Stimulated activated naive CD8-positive, alpha-beta T cell treated with anti-CD3 and anti-CD28 coated beads, Interleukin-15, Interleukin-2, amounts not matched to agents 100 ng/mL and 50 ng/mL, for 24 hours (primary cell): ENCODE results near the gene KIAA0319L.

Experiments used
- H3K27ac Mint-ChIP-seq: one replicate; pipeline ENCODE4 v1.8.0; 2021; ENCODE audit warnings: mild to moderate bottlenecking, mixed read lengths
- H3K27me3 Mint-ChIP-seq: one replicate; pipeline ENCODE4 v1.8.0; 2021; ENCODE audit warnings: mixed read lengths
- H3K36me3 Mint-ChIP-seq: one replicate; pipeline ENCODE4 v1.8.0; 2021; ENCODE audit warnings: low read depth, mixed read lengths
- H3K4me1 Mint-ChIP-seq: one replicate; pipeline ENCODE4 v1.8.0; 2021; ENCODE audit warnings: low read depth, mixed read lengths
- H3K4me3 Mint-ChIP-seq: one replicate; pipeline ENCODE4 v1.8.0; 2021; ENCODE audit warnings: mild to moderate bottlenecking, mixed read lengths
- H3K9me3 Mint-ChIP-seq: one replicate; pipeline ENCODE4 v1.8.0; 2021; ENCODE audit warnings: mixed read lengths

The KIAA0319L gene

DNA sequence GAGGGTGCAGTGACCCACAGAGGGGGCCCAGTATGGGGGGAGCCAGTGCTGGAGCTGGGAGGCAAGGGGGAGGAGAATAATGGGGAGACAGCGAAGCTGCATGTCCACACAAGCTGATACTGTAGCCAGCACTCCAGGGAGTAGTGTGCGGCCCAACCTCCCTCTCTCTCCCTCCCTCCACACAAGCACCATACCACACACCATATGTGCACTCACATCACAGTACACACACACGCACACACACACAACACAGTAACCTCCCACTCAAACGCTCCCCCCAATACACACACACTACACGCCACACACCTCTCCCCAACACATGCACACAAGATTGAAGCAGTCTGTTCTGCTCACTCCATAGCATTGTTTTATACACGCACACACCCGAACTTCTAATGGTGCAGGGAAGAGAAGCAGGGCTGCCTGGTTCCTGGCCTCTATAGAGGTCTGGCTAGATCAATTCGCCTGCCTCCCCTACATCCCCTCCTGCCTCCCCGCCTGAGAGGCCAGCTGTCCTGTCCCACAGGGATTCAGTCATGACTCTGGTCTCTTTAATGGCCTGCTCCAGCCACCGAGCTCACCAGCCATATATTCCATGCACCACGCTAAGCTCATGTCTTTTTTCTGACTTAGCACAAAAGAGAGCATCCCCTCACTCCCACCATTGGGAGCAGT lies 4.2 kb upstream of the KIAA0319L start:
- Mint-ChIP-seq H3K4me3 (no peak overlapping the region), H3K27me3 (no peaks in the 10 kb centered on the region), H3K9me3 (no peaks in the 10 kb centered on the region), H3K27ac (no peak overlapping the region), H3K4me1 (peaks cover 29% of the 10 kb centered on the region), H3K36me3 (peaks cover 13% of the 10 kb centered on the region)

DNA sequence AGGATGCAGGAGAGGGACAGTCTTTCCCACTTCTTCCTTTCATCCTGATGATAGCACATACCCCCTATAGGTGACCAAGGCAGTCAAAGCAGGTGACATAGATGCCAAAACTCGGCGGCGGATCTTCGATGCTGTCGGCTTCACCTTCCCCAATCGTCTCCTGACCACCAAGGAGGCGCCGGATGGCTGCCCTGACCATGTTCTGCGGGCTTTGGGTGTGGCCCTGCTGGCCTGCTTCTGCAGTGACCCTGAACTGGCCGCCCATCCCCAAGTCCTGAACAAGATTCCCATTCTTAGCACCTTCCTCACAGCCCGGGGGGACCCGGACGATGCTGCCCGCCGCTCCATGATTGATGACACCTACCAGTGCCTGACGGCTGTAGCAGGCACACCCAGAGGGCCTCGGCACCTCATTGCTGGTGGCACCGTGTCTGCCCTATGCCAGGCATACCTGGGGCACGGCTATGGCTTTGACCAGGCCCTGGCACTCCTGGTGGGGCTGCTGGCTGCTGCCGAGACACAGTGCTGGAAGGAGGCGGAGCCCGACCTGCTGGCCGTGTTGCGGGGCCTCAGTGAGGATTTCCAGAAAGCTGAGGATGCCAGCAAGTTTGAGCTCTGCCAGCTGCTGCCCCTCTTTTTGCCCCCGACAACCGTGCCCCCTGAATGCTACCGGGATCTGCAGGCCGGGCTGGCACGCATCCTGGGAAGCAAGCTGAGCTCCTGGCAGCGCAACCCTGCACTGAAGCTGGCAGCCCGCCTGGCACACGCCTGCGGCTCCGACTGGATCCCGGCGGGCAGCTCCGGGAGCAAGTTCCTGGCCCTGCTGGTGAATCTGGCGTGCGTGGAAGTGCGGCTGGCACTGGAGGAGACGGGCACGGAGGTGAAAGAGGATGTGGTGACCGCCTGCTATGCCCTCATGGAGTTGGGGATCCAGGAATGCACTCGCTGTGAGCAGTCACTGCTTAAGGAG lies 3.3 kb upstream of the KIAA0319L start:
- Mint-ChIP-seq H3K9me3 (no peaks in the 10 kb centered on the region), H3K36me3 (peaks cover 13% of the 10 kb centered on the region), H3K27ac (no peak overlapping the region), H3K27me3 (no peaks in the 10 kb centered on the region), H3K4me1 (peaks cover 38% of the 10 kb centered on the region), H3K4me3 (no peak overlapping the region)

DNA sequence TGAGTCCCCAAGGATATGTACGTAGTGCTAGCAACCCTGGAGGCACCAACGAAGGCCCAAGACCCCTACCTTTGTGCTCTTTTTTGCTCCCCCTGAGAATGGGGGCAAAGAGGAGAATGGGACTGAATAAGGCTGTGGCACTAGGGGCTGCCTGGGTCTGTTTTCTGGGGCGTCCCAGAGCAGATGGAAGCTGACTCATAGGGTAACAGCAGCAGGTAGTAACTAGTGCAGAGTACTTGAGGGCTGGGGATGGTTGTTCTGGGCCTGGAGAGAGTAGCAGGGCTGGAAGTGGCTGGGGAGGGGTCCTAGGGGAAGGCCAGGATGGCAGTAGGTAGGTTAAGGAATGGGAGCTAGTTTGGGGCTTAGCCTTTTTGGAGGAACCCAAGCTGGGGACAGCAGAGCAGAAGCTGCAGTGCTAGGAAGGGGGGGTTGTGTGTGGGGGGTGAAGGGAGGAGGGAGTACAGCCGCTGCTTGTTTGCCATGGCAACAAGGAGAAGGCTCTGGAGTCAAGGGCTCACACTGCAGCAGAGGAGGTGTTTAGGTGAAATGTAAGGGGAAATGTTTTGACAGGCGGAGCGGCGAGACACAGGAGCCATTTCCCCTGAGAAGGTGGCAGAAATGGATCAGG lies 2.2 kb upstream of the KIAA0319L start:
- Mint-ChIP-seq H3K4me3 (peak overlapping the region; percentile 95), H3K9me3 (no peaks in the 10 kb centered on the region), H3K27me3 (no peaks in the 10 kb centered on the region), H3K27ac (peak overlapping the region; percentile 49), H3K4me1 (peaks cover 44% of the 10 kb centered on the region), H3K36me3 (peaks cover 8% of the 10 kb centered on the region)

DNA sequence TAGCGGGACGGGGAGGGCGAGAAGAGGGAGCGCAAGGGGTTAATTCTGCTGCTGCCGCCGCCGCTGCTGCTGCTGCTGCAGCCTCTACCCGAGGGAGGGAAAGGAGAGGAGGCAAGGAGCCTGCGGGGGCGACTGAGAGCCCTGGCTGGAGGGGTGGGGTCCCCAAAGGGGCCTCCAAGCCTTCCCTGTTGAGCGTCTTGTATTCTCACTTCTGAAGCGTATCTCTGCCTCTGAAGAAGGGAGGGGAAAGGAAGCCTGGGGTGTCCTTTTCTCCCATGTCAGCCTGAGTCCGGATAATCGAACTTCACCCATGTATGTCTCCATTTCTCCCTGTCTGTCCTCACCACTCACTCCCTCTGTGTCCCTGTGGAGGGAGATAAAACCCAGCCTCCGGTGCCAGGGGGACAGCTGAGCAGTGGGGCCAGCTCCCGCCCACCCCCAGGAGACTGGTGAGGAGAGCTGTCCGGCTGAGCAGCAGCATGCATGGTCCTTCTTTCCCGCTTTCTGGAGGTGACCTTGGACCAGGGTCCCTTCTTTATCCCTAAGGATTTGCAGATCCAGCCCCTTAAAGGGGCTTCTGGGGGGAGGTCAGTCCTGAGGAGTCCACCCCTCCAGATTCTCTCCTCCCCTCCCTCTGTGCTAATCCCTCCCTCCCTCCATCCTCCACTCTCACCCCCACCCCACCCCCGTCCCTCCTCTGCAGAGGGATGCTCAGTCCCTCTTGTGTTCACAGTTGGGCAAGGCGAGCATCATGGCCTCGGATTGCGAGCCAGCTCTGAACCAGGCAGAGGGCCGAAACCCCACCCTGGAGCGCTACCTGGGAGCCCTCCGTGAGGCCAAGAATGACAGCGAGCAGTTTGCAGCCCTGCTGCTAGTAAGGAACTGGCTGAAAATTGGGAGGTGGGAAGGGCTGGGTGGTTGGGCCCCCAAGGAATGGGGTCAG lies 1.4 kb upstream of the KIAA0319L start:
- Mint-ChIP-seq H3K36me3 (peaks cover 9% of the 10 kb centered on the region), H3K9me3 (no peaks in the 10 kb centered on the region), H3K4me3 (peak overlapping the region; percentile 95), H3K27ac (peak overlapping the region; percentile 96), H3K4me1 (peaks cover 48% of the 10 kb centered on the region), H3K27me3 (no peaks in the 10 kb centered on the region)

DNA sequence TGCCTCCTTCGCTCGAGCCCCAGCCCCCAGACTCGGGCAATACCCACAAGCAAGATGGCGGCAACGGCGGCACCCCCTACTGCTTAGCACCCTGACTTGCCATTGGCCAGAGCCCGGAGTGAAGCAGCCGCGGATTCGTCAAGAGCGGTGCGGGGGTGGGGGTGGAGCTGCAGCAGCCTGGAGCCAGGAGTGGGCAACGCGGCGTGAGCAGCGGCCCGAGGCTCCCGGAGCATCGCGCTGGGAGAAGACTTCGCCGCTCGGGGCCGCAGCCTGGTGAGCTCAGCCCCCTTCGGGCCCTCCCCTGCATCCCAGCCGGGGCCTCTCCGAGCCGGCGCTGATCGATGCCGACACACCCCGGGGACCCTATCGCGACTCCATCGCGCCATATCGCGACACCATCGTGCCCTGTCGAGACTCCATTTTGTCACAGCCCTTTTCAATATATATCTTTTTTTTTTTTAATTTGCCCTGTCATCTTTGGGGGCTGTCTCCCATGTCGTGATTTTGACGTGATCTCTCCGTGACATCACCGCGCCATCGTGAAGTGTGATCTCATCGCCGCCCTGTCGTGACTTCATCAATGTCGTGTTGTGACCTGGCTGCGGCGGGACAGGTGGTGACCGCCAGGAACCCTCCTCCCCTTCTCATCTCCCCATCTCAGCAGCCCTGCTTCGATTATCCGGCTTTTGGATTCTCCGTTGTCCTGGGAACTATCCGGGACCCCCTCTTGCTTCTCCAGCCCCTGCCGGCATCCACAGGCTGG lies 589 bp upstream of the KIAA0319L start, which contains the start of gene NCDN:
TSS of gene NCDN (plus strand) at position 189 of the 763 bp plus-strand sequence. CDS start at position 581, 392 bp downstream.
- Mint-ChIP-seq H3K27me3 (no peaks in the 10 kb centered on the region), H3K27ac (peak within 1 kb of the TSS; percentile 96), H3K36me3 (peaks cover 13% of the 10 kb centered on the region), H3K9me3 (no peaks in the 10 kb centered on the region), H3K4me1 (peaks cover 51% of the 10 kb centered on the region), H3K4me3 (peak within 1 kb of the TSS; percentile 95)

DNA sequence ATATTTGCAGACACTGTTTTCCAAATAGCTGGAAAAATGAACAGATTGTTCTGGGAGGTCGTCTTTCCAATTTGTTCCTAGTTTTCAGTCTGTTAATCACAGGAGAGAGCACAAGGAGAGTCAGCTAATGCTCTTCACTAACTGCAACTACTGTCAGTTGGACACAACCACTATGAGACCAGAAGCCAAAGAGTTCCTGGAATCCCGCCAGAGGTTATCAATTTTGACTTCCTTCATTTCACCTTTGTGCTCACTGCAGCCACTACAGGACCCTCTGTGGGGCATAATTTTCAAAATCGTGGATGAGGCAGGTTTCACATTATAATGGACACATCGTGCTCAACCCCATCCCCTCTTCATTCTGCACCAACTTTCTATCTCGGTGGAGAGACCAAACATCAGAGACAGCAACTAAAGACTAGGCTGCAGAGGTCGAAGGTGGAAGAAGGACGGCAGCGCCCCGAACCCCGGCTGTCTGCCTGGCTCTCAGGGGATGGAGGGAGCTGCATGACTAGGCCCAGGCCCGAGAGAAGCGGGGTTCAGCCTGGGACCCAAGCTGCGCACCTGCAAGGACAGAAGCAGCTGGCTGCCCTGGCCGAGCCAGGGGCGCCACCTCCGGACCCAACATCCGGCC lies 602 bp downstream of the KIAA0319L start:
- Mint-ChIP-seq H3K4me3 (peak overlapping the region; percentile 95), H3K36me3 (peaks cover 24% of the 10 kb centered on the region), H3K4me1 (peaks cover 51% of the 10 kb centered on the region), H3K9me3 (no peaks in the 10 kb centered on the region), H3K27ac (peak overlapping the region; percentile 80), H3K27me3 (no peaks in the 10 kb centered on the region)

DNA sequence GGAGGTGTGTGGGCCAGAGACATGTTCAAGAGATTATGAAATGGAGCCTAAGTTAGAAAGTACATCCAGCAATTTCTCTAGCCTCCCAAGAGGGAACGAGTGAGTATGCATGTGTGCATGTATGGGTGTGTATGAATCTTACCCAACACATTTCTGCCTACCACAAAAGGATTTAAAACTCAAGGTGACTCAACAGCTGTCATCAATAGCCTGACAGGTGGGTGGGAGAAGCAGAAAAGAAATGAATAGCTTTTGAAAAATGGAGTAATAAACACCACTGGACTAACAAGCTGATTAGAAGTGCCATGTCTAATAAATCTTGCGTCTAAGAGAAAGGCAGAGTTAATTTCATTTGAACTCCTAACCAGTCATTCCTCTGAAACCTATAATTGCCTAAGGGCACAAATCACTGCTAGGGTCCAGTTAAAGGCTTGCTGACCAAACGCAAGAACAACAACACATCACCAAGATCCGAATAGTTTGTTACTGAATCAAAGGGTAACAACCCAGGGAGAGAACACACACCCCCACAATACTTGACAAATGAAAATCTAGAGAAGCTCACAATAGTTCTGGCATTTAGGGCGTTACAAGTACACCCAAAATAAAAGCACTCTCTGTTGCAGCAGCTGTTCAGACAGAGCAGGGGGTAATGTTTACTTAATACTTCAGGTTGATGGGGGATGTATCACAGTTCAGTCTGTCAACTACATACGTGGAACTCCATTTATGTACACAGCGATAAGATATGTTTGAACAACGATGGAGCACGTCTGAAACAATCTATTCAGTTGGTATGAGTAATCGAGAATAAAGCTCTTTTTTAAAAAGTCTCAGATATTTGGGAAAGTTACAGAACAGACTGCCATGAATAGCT lies 1.4 kb downstream of the KIAA0319L start:
- H3K36me3 Mint-ChIP-seq: peaks cover 26% of the 10 kb centered on the region
- no peaks in the 10 kb centered on the region for H3K9me3 Mint-ChIP-seq
- peaks cover 51% of the 10 kb centered on the region for H3K4me1 Mint-ChIP-seq
- no peaks in the 10 kb centered on the region for H3K27me3 Mint-ChIP-seq
- peak overlapping the region; percentile 80 for H3K27ac Mint-ChIP-seq
- H3K4me3 Mint-ChIP-seq: peak overlapping the region; percentile 95

DNA sequence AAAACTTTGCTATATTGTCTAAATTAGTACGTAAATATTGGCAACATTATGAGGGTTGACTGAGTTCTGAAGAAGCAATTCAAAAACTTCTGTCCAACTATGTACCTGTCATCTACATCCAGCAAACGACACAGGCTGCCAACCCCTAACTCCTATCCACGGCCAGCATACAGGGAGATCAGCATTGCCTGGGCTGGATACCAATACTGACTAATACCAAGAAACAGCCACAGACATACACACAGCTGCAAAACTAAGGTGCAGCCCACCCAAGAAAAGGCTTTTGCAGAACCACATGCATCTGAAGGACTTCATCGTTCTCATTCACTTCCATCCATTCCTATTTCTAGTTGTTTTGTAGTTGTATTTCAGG lies 2.0 kb downstream of the KIAA0319L start:
- Mint-ChIP-seq H3K4me1 (peaks cover 51% of the 10 kb centered on the region), H3K27ac (peak overlapping the region; percentile 46), H3K36me3 (peaks cover 29% of the 10 kb centered on the region), H3K9me3 (no peaks in the 10 kb centered on the region), H3K4me3 (peak overlapping the region; percentile 95), H3K27me3 (no peaks in the 10 kb centered on the region)

DNA sequence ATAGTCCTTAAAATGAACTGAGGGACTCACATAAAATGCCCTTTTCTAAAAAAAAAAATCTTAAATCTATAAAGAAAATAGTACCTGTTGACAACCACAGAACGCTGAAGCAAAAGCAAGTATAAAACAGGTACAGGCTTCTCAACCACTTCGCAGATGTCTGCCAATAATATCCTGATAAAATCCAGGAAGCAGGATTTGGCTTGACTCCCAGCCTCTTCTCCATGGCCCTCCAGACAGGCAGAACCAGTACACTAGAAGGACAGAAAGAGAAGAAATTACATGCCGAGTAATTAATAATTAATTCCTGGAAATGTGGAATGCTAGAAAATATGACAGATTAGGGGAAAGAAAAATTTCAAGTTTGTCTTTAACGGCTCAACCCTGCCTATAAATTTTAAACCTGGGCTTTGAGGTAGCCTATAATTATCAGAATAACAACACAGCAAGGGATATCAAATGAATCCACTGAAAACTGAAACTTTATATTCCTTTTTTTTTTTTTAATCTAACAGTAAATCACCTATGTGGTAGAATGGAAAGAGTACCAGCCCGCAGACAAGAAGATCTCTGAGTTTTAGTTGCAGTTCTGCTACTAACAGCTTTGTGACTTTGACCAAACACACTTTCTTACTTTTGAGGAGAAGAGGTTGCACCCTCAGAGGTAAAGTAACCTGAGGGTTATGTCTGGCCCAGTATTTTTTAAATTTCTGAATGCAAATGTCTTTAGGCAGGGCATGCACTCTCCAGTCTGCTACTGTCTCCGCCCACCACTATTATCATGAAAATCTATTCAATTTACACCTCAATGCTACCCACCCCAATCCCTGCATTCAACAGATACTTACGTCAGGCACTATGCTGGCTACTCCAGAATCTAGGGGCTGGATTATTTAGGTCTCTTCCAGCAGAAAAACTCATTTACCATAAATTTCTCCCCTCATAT lies 2.7 kb downstream of the KIAA0319L start:
- peaks cover 36% of the 10 kb centered on the region for H3K36me3 Mint-ChIP-seq
- H3K27me3 Mint-ChIP-seq: no peaks in the 10 kb centered on the region
- H3K27ac Mint-ChIP-seq: no peak overlapping the region
- no peaks in the 10 kb centered on the region for H3K9me3 Mint-ChIP-seq
- peaks cover 47% of the 10 kb centered on the region for H3K4me1 Mint-ChIP-seq
- no peak overlapping the region for H3K4me3 Mint-ChIP-seq

DNA sequence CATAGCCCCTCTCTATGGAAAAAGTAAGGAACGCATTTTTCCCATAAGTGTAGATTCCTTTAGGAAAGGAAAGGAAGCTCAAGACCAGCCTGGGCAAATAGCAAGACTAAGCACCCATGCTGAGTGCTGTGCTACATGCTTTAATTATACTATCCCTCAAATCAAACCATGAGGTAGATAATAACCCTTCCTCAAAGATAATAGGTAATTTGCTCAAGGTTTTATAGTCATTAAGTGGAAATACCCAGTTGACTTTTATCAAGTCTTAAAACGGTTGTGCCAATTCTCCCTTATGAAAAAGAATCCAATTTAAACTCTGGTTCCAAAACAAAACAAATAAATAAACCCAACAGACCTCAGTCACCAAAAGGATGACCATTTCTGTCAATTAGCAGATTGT lies 3.4 kb downstream of the KIAA0319L start:
- Mint-ChIP-seq H3K4me3 (no peak overlapping the region), H3K4me1 (peaks cover 40% of the 10 kb centered on the region), H3K27me3 (no peaks in the 10 kb centered on the region), H3K9me3 (no peaks in the 10 kb centered on the region), H3K36me3 (peaks cover 43% of the 10 kb centered on the region), H3K27ac (no peak overlapping the region)

DNA sequence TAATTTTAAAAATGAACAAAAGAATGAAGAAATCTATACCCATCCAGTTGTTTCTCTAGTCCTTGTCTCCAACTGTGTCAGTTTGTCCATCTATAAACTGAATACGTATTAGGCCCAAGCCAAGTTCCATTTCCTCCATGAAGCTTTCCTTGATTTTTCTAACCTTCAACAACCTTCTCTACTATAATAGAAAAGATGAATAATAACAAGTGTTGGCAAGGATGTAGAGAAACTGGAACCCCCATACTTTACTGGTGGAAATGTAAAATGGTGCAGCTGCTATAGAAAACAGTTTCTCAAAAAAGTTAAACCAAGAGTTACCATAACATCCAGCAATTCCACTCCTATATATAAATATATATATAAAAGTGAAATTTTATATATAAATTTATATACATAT lies 10.6 kb downstream of the KIAA0319L start:
- Mint-ChIP-seq H3K9me3 (no peaks in the 10 kb centered on the region), H3K27ac (no peak overlapping the region), H3K4me1 (peaks cover 36% of the 10 kb centered on the region), H3K36me3 (peaks cover 52% of the 10 kb centered on the region), H3K27me3 (no peaks in the 10 kb centered on the region), H3K4me3 (no peak overlapping the region)

DNA sequence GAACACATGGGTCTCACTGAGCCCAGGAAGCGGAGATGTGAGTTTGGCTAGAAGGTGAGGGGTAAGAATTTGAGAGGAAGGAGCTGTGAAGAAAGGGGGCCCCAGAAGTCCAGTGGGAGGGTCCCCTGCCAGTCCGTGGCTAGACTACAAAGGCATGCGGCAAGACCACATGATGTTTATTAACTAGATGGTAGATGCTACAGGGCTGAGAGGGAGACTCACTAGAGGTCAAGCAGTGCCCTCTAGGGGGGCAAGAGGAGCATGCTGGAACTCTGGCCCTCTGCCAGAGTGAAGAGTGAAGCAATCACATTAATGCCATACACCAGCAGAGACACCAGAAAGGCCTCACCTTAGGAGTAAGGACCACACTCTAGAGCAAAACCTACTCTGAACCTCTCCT lies 12.2 kb downstream of the KIAA0319L start:
- Mint-ChIP-seq H3K4me1 (peaks cover 47% of the 10 kb centered on the region), H3K4me3 (no peak overlapping the region), H3K9me3 (no peaks in the 10 kb centered on the region), H3K27ac (peak overlapping the region; percentile 64), H3K36me3 (peaks cover 46% of the 10 kb centered on the region), H3K27me3 (no peaks in the 10 kb centered on the region)
